ENCODE results near the gene DIAPH2.
"Not testable (repeated sequence)": the region's sequence is repeated elsewhere in the genome, so short reads cannot be mapped to it uniquely, and the experiment has no call there.

GRCh38 chrX:96714393-96714792 lies 29.8 kb downstream of the DIAPH2 start:
- not testable (repeated sequence) for TF ChIP-seq CTCF (conservative IDR thresholded peaks at IDR 0.05; ENCODE audit: low read depth in 2 of 2); POLR2AphosphoS5 (IDR thresholded peaks at IDR 0.05; ENCODE audit: low read depth); EZH2phosphoT487 (IDR thresholded peaks at IDR 0.05; ENCODE audit: unreplicated experiment); EZH2 (IDR thresholded peaks at IDR 0.05; ENCODE audit: low read depth, unreplicated experiment)

Data from GM23338 (cell line).